Activated naive CD4-positive, alpha-beta T cell treated with anti-CD3 and anti-CD28 coated beads, Interleukin-2, amount 50 U/mL, for 16 hours (primary cell): Measurements from ENCODE around the gene TBX4.

Experiments
- DNase-seq: peaks from one replicate; pipeline ENCODE4 v3.0.0-alpha.2; 2020

Gene TBX4

DNA sequence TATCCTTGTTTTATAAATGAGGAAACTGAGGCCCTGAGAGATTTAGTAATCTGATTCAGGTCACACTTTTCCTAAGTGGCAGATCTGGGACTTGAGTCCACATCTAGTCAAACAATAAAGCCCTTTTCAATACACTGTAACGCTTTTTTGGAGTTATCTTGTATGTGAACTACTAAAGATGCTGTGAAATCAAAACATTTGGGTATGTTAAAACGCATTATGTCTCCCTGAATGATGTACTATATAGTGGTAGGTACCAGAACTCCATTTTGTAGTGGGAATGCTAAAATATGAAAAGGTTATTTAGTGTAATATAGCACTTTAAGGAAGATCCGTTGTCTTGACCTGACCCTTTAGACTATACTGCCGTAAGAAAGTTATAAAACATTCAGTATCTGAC, 81.6 kb downstream of the TBX4 start:
- no peak for DNase-seq

DNA sequence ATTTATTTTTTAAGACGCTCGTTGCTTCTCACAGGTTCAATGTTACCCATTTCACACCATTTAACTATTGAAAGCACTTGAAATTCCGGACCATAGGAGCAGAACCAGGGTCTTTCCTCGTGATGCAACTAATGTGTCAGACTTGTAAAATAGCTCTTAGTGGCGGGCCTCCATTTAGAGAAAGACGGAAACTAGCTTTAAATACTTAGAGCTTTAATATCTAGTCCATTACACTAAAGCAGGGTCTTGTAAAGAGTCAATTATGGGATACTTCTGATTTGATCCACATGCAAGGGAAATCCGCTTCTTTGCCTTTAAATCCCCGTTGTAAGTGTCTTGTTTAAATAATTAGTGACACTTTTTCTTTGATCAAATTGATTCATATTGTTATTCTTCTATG, 82.2 kb downstream of the TBX4 start:
- DNase-seq: no peak
